ENCODE measurements around the gene NTNG2.

GRCh38 chr9:132182314-132183091 is 20.6 kb downstream of the NTNG2 start:
- no peak for TF ChIP-seq POLR2A (IDR thresholded peaks at IDR 0.05)
- TF ChIP-seq CTCF (IDR thresholded peaks at IDR 0.05) = no peak

Data from adrenal gland (tissue), 5 donors.